MM.1S (cell line): ENCODE results near the gene LRP6.

Experiments used
- DNase-seq: peaks from one replicate; pipeline ENCODE4 v3.0.0-alpha.2; 2015
- H2AFZ ChIP-seq: fragments of 300-600 bp; sonication (generic); 2 replicates; pipeline ENCODE4 v1.6.0; 2016; ENCODE audit warnings: antibody characterized with exemption, low read length
- H3F3A ChIP-seq: fragments of 300-600 bp; sonication (generic); 2 replicates; pipeline ENCODE4 v1.6.1; 2016; ENCODE audit warnings: mild to moderate bottlenecking, antibody characterized with exemption, low read length, moderate library complexity, mixed read lengths; ENCODE audit not compliant: insufficient read depth
- H3K27ac ChIP-seq: fragments of 300-600 bp; sonication (generic); 2 replicates; pipeline ENCODE4 v1.5.1; 2016; ENCODE audit warnings: mild to moderate bottlenecking, low read length
- H3K27me3 ChIP-seq: fragments of 300-600 bp; sonication (generic); replicated peaks from 2 replicates; pipeline ENCODE4 v1.6.0; 2016; ENCODE audit warnings: low read length; ENCODE audit not compliant: insufficient read depth
- H3K36me3 ChIP-seq: fragments of 300-600 bp; sonication (generic); replicated peaks from 2 replicates; pipeline ENCODE4 v1.6.1; 2016; ENCODE audit warnings: mild to moderate bottlenecking, low read length, mixed read lengths; ENCODE audit not compliant: insufficient read depth
- H3K4me1 ChIP-seq: fragments of 300-600 bp; sonication (generic); 2 replicates; pipeline ENCODE4 v1.6.1; 2016; ENCODE audit warnings: low read length, mixed read lengths
- H3K4me2 ChIP-seq: fragments of 300-600 bp; sonication (generic); 2 replicates; pipeline ENCODE4 v1.6.0; 2016; ENCODE audit warnings: low read depth, low read length
- H3K4me3 ChIP-seq: fragments of 300-600 bp; sonication (generic); 2 replicates; pipeline ENCODE4 v1.5.1; 2016; ENCODE audit warnings: low read length, mixed read lengths
- H3K79me2 ChIP-seq: fragments of 300-600 bp; sonication (generic); 2 replicates; pipeline ENCODE4 v1.6.1; 2016; ENCODE audit warnings: mixed run types, low read length, mixed read lengths
- H3K9ac ChIP-seq: fragments of 300-600 bp; sonication (generic); 2 replicates; pipeline ENCODE4 v1.6.1; 2016; ENCODE audit warnings: low read length, mixed read lengths
- H3K9me2 ChIP-seq: fragments of 300-600 bp; sonication (generic); replicated peaks from 2 replicates; pipeline ENCODE4 v1.6.1; 2016; ENCODE audit warnings: mild to moderate bottlenecking, low read length, mixed read lengths; ENCODE audit not compliant: insufficient read depth
- H3K9me3 ChIP-seq: fragments of 300-600 bp; sonication (generic); replicated peaks from 2 replicates; pipeline ENCODE4 v1.6.1; 2016; ENCODE audit warnings: mild to moderate bottlenecking, low read length, mixed read lengths; ENCODE audit not compliant: insufficient read depth
- H4K20me1 ChIP-seq: fragments of 300-600 bp; sonication (generic); 2 replicates; pipeline ENCODE4 v1.6.1; 2016; ENCODE audit warnings: mild to moderate bottlenecking, low read length, moderate library complexity, mixed read lengths; ENCODE audit not compliant: insufficient read depth
- EZH2 ChIP-seq: fragments of 300-600 bp; sonication (generic); optimal IDR thresholded peaks from 2 replicates; pipeline ENCODE3; 2017; ENCODE audit warnings: low read depth, mild to moderate bottlenecking, antibody characterized with exemption, low read length, mixed read lengths
- EZH2phosphoT487 ChIP-seq: fragments of 300-600 bp; sonication (generic); IDR thresholded peaks from 2 replicates; pipeline ENCODE4 v1.6.1; 2018; ENCODE audit warnings: antibody characterized with exemption, low read length
- TF ChIP-seq, protein P1 (sequence below): fragments of 300-600 bp; sonication (generic); IDR thresholded peaks from 2 replicates; pipeline ENCODE4 v1.5.1; 2016; ENCODE audit warnings: antibody characterized with exemption, low read length, mixed read lengths

The LRP6 gene

GRCh38 chr12:12226187-12226586, 40.7 kb downstream of the LRP6 start:
- Histone ChIP-seq H3K27me3 (no peaks in the 10 kb centered on the region), H3K27ac (no peak overlapping the region), H3K4me3 (no peak overlapping the region), H3K9me2 (no peaks in the 10 kb centered on the region), H3K4me1 (no peaks in the 10 kb centered on the region), H2AFZ (no peak overlapping the region), H4K20me1 (no peaks in the 10 kb centered on the region), H3F3A (no peaks in the 10 kb centered on the region), H3K79me2 (no peaks in the 10 kb centered on the region), H3K9ac (no peak overlapping the region), H3K36me3 (no peaks in the 10 kb centered on the region), H3K4me2 (no peak overlapping the region), H3K9me3 (no peaks in the 10 kb centered on the region)
- no peak for DNase-seq
- no peak for TF ChIP-seq EZH2phosphoT487

- no peak for TF ChIP-seq EZH2
- no peak for TF ChIP-seq EZH2phosphoT487
- TF ChIP-seq, protein P1, sequence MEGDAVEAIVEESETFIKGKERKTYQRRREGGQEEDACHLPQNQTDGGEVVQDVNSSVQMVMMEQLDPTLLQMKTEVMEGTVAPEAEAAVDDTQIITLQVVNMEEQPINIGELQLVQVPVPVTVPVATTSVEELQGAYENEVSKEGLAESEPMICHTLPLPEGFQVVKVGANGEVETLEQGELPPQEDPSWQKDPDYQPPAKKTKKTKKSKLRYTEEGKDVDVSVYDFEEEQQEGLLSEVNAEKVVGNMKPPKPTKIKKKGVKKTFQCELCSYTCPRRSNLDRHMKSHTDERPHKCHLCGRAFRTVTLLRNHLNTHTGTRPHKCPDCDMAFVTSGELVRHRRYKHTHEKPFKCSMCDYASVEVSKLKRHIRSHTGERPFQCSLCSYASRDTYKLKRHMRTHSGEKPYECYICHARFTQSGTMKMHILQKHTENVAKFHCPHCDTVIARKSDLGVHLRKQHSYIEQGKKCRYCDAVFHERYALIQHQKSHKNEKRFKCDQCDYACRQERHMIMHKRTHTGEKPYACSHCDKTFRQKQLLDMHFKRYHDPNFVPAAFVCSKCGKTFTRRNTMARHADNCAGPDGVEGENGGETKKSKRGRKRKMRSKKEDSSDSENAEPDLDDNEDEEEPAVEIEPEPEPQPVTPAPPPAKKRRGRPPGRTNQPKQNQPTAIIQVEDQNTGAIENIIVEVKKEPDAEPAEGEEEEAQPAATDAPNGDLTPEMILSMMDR, result no peak
- Histone ChIP-seq H2AFZ (no peak overlapping the region), H3K9me3 (no peaks in the 10 kb centered on the region), H3K27ac (no peak overlapping the region), H4K20me1 (no peaks in the 10 kb centered on the region), H3K79me2 (no peaks in the 10 kb centered on the region), H3K4me3 (no peak overlapping the region), H3K4me2 (no peak overlapping the region), H3F3A (no peaks in the 10 kb centered on the region), H3K36me3 (no peaks in the 10 kb centered on the region), H3K9ac (no peak overlapping the region), H3K9me2 (no peaks in the 10 kb centered on the region), H3K27me3 (no peaks in the 10 kb centered on the region), H3K4me1 (no peaks in the 10 kb centered on the region)
- no peak for DNase-seq
These were observed 42.5 kb downstream of the LRP6 start for GRCh38 chr12:12224240-12224940.

- Histone ChIP-seq H3F3A (no peaks in the 10 kb centered on the region), H3K79me2 (no peaks in the 10 kb centered on the region), H3K9ac (no peak overlapping the region), H4K20me1 (no peaks in the 10 kb centered on the region), H3K27me3 (no peaks in the 10 kb centered on the region), H3K4me1 (no peaks in the 10 kb centered on the region), H3K9me2 (no peaks in the 10 kb centered on the region), H3K4me3 (no peak overlapping the region), H3K4me2 (no peak overlapping the region), H3K36me3 (no peaks in the 10 kb centered on the region), H2AFZ (no peak overlapping the region), H3K9me3 (no peaks in the 10 kb centered on the region), H3K27ac (no peak overlapping the region)
- TF ChIP-seq EZH2phosphoT487 (no peak), EZH2 (no peak)
- TF ChIP-seq, protein P1, result no peak
- DNase-seq, result no peak
These were observed 45.3 kb downstream of the LRP6 start for GRCh38 chr12:12221560-12221959.

- Histone ChIP-seq H3K4me2 (no peak overlapping the region), H3K27me3 (no peaks in the 10 kb centered on the region), H3K4me3 (no peak overlapping the region), H3K9ac (no peak overlapping the region), H2AFZ (no peak overlapping the region), H3K9me3 (no peaks in the 10 kb centered on the region), H3F3A (no peaks in the 10 kb centered on the region), H3K27ac (no peak overlapping the region), H4K20me1 (no peaks in the 10 kb centered on the region), H3K79me2 (no peaks in the 10 kb centered on the region), H3K36me3 (no peaks in the 10 kb centered on the region), H3K9me2 (no peaks in the 10 kb centered on the region), H3K4me1 (peaks cover 4% of the 10 kb centered on the region; the same call in 1 of the 2 replicates)
- no peak for DNase-seq
- TF ChIP-seq EZH2phosphoT487, result no peak
- TF ChIP-seq, protein P1, result no peak
These were observed 47.2 kb downstream of the LRP6 start for GRCh38 chr12:12219664-12220063.
